OCI-LY7 (cell line): ENCODE data around the gene TMED6. TPM values are rescaled to one million over a fixed set of nuclear protein-coding genes. Genes with fewer than 3 reads are reported as not detected.

Experiments used
- BruUV-seq: library from RNA; stranded (reverse); fragments of 400-500 nt; replicated peaks from 2 replicates; lab custom pipeline; 2021; lab: Mats Ljungman, UMichigan
- CTCF ChIA-PET: fragments of 300-600 bp; sonication (Branson Sonifier 250); formaldehyde crosslinking; loops from one replicate; lab custom pipeline; 2022; ENCODE audit warnings: antibody characterized with exemption; ENCODE audit not compliant: unreplicated experiment; lab: Charles Lee
- POLR2A ChIA-PET: fragments of 300-600 bp; sonication (Branson Sonifier 250); formaldehyde crosslinking; loops from one replicate; lab custom pipeline; 2022; ENCODE audit warnings: antibody characterized with exemption; lab: Charles Lee
- DNase-seq: peaks from one replicate; pipeline ENCODE4 v3.0.0-alpha.2; 2015; ENCODE audit warnings: low spot score
- H2AFZ ChIP-seq: fragments of 200-600 bp; sonication (generic), shearing (Covaris generic); 2 replicates; pipeline ENCODE4 v1.6.1; 2014; ENCODE audit warnings: mild to moderate bottlenecking, antibody characterized with exemption, low read length, moderate library complexity
- H3K27ac ChIP-seq: fragments of 200-600 bp; sonication (generic); 2 replicates; pipeline ENCODE4 v1.5.1; 2014; ENCODE audit warnings: mixed run types, low read depth, mild to moderate bottlenecking, moderate library complexity, low read length, inconsistent platforms; ENCODE audit not compliant: poor library complexity, severe bottlenecking
- H3K36me3 ChIP-seq: fragments of 200-600 bp; sonication (generic); 2 replicates; pipeline ENCODE4 v1.6.1; 2014; ENCODE audit warnings: mild to moderate bottlenecking, antibody characterized with exemption, low read length, moderate library complexity, mixed read lengths; ENCODE audit not compliant: insufficient read depth
- H3K4me1 ChIP-seq: fragments of 200-600 bp; sonication (generic); 2 replicates; pipeline ENCODE4 v1.5.1; 2014; ENCODE audit warnings: mild to moderate bottlenecking, low read length; ENCODE audit not compliant: insufficient read depth, poor library complexity, severe bottlenecking
- H3K4me2 ChIP-seq: fragments of 200-600 bp; sonication (generic); 2 replicates; pipeline ENCODE4 v1.6.1; 2014; ENCODE audit warnings: mild to moderate bottlenecking, low read length
- H3K4me3 ChIP-seq: fragments of 200-600 bp; sonication (generic); 2 replicates; pipeline ENCODE4 v1.5.1; 2014; ENCODE audit warnings: mild to moderate bottlenecking, low read depth, low read length; ENCODE audit not compliant: poor library complexity, severe bottlenecking
- H3K79me2 ChIP-seq: fragments of 200-600 bp; sonication (generic); 2 replicates; pipeline ENCODE4 v1.6.1; 2016; ENCODE audit warnings: low read depth, mild to moderate bottlenecking, low read length, moderate library complexity, mixed read lengths; ENCODE audit not compliant: insufficient read depth
- H3K9me2 ChIP-seq: fragments of 200-600 bp; sonication (generic); 2 replicates; pipeline ENCODE4 v1.6.1; 2016; ENCODE audit warnings: mild to moderate bottlenecking, low read length, mixed read lengths; ENCODE audit not compliant: insufficient read depth
- H3K9me3 ChIP-seq: fragments of 200-600 bp; sonication (generic); 2 replicates; pipeline ENCODE4 v1.6.1; 2014; ENCODE audit warnings: mild to moderate bottlenecking, mixed run types, low read length, mixed read lengths
- H4K20me1 ChIP-seq: fragments of 200-600 bp; sonication (generic); 2 replicates; pipeline ENCODE4 v1.6.1; 2014; ENCODE audit warnings: mild to moderate bottlenecking, antibody characterized with exemption, low read length, moderate library complexity, mixed read lengths; ENCODE audit not compliant: insufficient read depth
- CTCF ChIP-seq: fragments of 200-600 bp; sonication (generic); conservative IDR thresholded peaks from 2 replicates; pipeline ENCODE4 v1.5.1; 2014; ENCODE audit warnings: mild to moderate bottlenecking, antibody characterized with exemption, low read length, moderate library complexity, mixed read lengths
- EZH2phosphoT487 ChIP-seq: fragments of 200-600 bp; sonication (generic); IDR thresholded peaks from 2 replicates; pipeline ENCODE4 v1.6.1; 2018; ENCODE audit warnings: low read depth, borderline replicate concordance, mild to moderate bottlenecking, mixed run types, antibody characterized with exemption, low read length, moderate library complexity, mixed read lengths
- intact Hi-C: fragments of 100-400 bp; cut with micrococcal nuclease; formaldehyde crosslinking; loops from one replicate; pipeline ENCODE4 v1.10.0; 2022; ENCODE audit not compliant: unreplicated experiment
- total RNA-seq, 2 experiments: library from RNA; depleted of rRNA in 1 of 2; stranded (reverse); fragments of >200 nt in 1 of 2; shearing (Covaris generic) in 1 of 2; gene quantifications; 2 replicates each; pipeline ENCODE4 v1.2.3, GENCODE V29; 2014 to 2022

Gene TMED6
- total RNA-seq, 2 experiments from 2014 or later: 1.7 TPM

- Histone ChIP-seq H2AFZ (peak overlapping the region; percentile 92; the same call in 1 of the 2 replicates), H3K9me3 (no peaks in the 10 kb centered on the region), H3K36me3 (no peaks in the 10 kb centered on the region), H3K4me3 (no peak overlapping the region), H3K9me2 (no peaks in the 10 kb centered on the region), H3K4me1 (peaks cover 11% of the 10 kb centered on the region), H4K20me1 (no peaks in the 10 kb centered on the region), H3K27ac (no peak overlapping the region), H3K4me2 (0 out of 2 replicates have a peak overlapping the region, but pooled peaks have one; percentile 36), H3K79me2 (no peaks in the 10 kb centered on the region)
- POLR2A ChIA-PET: interaction anchor here (0.7 to 1.5 kb wide), 5 partner anchors 9 to 359 kb away, joined by 3 to 8 read pairs (median 4); partner anchors contain the start of gene NOB1
- no peak for DNase-seq
- BruUV-seq: no TSS peak
- TF ChIP-seq CTCF: no peak
- CTCF ChIA-PET: interaction anchor here (1.5 kb wide), 1 partner anchor 359 kb away, joined by 5 read pairs; the partner anchor contains the start of gene NOB1
- intact Hi-C loops: loop anchor here (2.0 to 5.0 kb wide), 3 partner anchors 311 to 536 kb away; partner anchors contain the start of gene NOB1
Measured at GRCh38 chr16:69395859-69396186, 44.2 kb upstream of the TMED6 start.

- DNase-seq: no peak
- intact Hi-C loops: no loop called here
- ChIA-PET CTCF (interaction anchor here (1.5 kb wide), 1 partner anchor 360 kb away, joined by 4 read pairs; the partner anchor contains the start of gene NOB1), POLR2A (interaction anchor here (0.5 to 1.5 kb wide), 2 partner anchors 184 to 360 kb away, joined by 3 to 4 read pairs; partner anchors contain the start of gene NOB1)
- peaks cover 11% of the 10 kb centered on the region for H3K4me1 ChIP-seq
- H3K9me3 ChIP-seq: no peaks in the 10 kb centered on the region
- H3K4me2 ChIP-seq: no peak overlapping the region
- H4K20me1 ChIP-seq: no peaks in the 10 kb centered on the region
- no TSS peak for BruUV-seq
- no peak overlapping the region for H3K27ac ChIP-seq
- no peak overlapping the region for H3K4me3 ChIP-seq
- TF ChIP-seq CTCF (no peak), EZH2phosphoT487 (no peak)
- H3K79me2 ChIP-seq: no peaks in the 10 kb centered on the region
- no peak overlapping the region for H2AFZ ChIP-seq
- H3K9me2 ChIP-seq: no peaks in the 10 kb centered on the region
- H3K36me3 ChIP-seq: no peaks in the 10 kb centered on the region
Measured at GRCh38 chr16:69393898-69394849, 42.6 kb upstream of the TMED6 start.
